ENCODE measurements around the gene SSUH2.

SSUH2 gene

DNA sequence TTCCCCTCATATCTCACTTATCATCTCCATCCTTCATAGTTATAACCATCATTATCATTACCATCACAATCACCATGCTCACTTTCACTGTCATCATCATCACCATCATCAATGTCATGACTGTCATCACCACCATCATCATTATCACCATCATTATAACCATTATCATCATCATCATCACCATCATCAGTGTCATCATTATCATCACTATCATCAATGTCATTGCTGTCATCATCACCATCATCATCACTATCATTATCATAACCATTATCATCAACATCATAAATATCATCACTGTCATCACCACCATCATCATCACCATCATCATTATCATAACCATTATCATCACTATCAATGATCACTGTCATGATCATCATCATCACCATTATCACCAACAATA lies 44.1 kb downstream of the SSUH2 start:
- DNase-seq (ENCODE audit: extremely low read depth, low read depth) = no peak
- TF ChIP-seq, protein P1, sequence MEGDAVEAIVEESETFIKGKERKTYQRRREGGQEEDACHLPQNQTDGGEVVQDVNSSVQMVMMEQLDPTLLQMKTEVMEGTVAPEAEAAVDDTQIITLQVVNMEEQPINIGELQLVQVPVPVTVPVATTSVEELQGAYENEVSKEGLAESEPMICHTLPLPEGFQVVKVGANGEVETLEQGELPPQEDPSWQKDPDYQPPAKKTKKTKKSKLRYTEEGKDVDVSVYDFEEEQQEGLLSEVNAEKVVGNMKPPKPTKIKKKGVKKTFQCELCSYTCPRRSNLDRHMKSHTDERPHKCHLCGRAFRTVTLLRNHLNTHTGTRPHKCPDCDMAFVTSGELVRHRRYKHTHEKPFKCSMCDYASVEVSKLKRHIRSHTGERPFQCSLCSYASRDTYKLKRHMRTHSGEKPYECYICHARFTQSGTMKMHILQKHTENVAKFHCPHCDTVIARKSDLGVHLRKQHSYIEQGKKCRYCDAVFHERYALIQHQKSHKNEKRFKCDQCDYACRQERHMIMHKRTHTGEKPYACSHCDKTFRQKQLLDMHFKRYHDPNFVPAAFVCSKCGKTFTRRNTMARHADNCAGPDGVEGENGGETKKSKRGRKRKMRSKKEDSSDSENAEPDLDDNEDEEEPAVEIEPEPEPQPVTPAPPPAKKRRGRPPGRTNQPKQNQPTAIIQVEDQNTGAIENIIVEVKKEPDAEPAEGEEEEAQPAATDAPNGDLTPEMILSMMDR (IDR thresholded peaks at IDR 0.05; ENCODE audit: low read depth, low read length, missing control alignments) = no peak
- H3K4me3 ChIP-seq (replicated peaks; ENCODE audit: low read depth, low read length) = no peak overlapping the region

DNA sequence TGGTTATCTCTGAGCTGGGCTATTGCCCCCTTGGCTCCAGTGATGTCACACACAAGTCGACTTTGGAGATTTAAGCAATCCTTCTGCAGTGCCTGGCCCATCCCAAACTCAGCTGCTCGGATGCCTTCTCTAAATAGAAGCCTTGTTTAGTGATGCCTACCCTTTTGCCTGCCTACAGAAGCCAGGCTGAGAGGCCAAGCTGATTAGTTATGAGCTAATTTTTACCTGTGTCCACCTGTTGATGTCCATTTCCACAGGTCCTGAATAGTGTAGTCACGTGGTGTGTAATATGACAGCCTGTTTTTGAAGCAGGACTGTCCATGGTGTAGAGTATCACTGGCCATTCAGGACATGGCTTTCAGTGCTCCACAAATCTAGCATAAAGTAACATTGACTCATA lies 45.5 kb downstream of the SSUH2 start:
- no peak for DNase-seq (ENCODE audit: extremely low read depth, low read depth)
- H3K4me3 ChIP-seq (replicated peaks; ENCODE audit: low read depth, low read length) = no peak overlapping the region
- TF ChIP-seq, protein P1 (IDR thresholded peaks at IDR 0.05; ENCODE audit: low read depth, low read length, missing control alignments) = no peak

DNA sequence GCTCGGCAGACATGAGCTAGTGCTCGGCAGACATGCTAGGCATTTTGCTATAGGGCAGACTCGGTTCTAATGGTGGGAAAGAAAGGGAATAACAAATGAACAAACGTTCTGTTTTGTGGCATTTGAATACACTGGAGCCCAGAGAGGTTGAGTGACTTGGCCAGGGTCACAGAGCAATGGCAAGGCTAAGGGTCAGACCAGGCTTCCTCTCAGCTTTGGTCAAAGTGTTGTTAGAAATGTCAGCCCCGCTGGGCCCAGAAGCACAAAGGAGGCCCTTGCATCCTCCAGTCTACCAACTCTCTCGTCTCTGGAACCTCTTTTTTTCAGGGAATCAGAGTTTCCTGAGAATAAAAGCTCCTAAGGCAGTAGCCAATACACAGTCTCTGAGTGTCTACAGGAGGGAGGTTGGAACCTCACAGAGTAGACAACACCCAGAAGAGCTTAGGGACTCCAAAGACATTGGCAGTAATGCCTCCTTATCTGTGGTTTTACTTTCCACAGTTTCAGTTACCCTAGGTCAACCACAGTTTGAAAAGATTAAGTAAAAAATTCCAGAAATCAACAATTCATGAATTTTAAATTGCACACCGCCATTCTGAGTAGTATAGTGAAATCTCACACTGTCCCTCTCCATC lies 47.3 kb downstream of the SSUH2 start:
- H3K4me3 ChIP-seq (replicated peaks; ENCODE audit: low read depth, low read length) = no peak overlapping the region
- TF ChIP-seq, protein P1 (IDR thresholded peaks at IDR 0.05; ENCODE audit: low read depth, low read length, missing control alignments) = no peak
- DNase-seq (ENCODE audit: extremely low read depth, low read depth) = no peak

DNA sequence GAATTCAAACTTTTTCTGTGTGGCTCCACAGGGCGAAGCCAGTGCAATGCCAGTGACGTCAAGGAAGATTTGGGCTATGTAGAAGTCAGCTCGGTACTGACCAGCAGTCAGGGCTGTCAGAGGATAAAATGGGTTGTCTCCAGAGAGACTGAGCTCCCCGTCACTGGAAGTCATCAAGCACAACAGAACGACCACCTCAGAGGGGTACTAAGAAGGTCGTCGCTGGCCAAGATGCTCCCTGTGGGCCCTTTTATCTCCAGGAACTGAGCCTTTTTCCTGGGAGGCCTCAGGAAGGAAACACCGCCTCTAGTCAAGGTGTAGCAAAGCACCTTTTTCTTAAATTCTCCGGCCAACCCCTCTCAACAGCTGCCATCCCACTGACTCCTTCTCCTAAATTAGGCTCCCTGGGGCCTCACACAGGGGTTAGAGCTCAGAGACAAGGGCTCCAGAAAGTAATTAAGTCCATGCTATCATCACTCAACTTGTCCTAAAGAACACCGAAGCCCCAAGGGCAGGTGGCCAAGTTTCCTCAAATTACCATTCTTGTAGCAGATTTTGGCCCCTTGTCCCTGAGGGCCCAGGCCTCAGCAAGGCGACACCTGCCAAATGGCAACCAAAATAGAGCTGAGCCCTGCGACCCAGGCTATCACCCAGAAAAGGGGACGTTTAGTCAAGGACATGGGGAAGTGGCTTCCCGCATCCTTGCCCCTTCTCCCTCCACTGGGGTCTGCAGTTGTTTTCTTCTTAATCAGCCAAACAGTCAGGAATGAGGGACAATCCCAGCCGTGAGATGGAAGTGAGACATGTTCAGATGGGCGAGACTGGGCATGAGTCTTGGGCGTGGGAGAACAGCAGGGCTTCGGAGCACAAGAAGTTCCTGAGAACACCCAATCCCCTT lies 48.0 kb downstream of the SSUH2 start:
- TF ChIP-seq, protein P1 (IDR thresholded peaks at IDR 0.05; ENCODE audit: low read depth, low read length, missing control alignments) = no peak
- H3K4me3 ChIP-seq (replicated peaks; ENCODE audit: low read depth, low read length) = no peak overlapping the region
- DNase-seq (ENCODE audit: extremely low read depth, low read depth) = no peak

DNA sequence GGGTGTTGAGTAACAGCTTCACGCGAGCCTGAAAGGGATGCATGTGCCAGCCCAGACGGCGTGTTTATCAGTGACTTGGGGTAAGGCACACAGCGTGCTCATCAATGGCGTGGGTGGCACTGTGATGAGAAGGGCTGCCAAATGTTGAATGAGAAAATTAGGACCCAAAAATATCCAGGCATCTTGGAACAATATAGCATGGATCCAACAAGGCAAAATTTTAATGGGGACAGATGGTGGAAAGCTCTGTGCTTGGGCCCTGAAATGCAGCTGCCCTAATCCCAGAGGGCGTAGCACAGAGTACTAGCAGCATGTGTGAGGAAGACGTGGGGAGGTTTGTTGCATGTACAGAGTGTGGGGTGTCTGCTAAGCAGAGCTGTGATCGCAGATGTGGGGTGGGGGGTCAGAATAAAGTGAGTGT lies 48.9 kb downstream of the SSUH2 start:
- TF ChIP-seq, protein P1 (IDR thresholded peaks at IDR 0.05; ENCODE audit: low read depth, low read length, missing control alignments) = no peak
- H3K4me3 ChIP-seq (replicated peaks; ENCODE audit: low read depth, low read length) = no peak overlapping the region
- no peak for DNase-seq (ENCODE audit: extremely low read depth, low read depth)

DNA sequence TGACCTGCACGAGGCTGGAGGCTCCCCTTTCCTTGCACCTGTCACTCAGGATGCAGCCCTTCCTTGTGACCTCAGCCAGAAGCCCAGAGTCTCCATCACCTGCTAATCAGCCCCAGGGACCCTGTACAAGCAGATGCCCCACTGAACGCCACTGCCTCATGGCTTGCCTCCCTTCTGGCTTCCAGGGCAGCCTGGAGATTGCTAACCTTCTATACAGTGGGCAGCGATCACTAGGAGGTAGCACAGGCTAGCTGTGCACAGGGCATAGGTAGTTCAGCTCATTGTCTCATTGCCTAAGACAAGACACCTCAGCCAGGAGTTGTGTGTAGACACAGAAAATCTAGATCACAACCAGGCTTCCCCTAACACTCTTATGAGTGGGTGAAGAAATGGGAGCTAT lies 49.3 kb downstream of the SSUH2 start:
- TF ChIP-seq, protein P1 (IDR thresholded peaks at IDR 0.05; ENCODE audit: low read depth, low read length, missing control alignments) = no peak
- H3K4me3 ChIP-seq (replicated peaks; ENCODE audit: low read depth, low read length) = no peak overlapping the region

More for the DNA sequence above, 49.3 kb downstream of the SSUH2 start:
- DNase-seq (ENCODE audit: extremely low read depth, low read depth) = no peak
